CD4-positive, CD25-positive, alpha-beta regulatory T cell (primary cell): ENCODE measurements around the gene MAPK6. TPM values are rescaled to one million over a fixed set of nuclear protein-coding genes. Genes with fewer than 3 reads are reported as not detected.

Source experiments
- ATAC-seq, 2 donors: fragments of 150-1000 bp; cut with Tn5 transposase; one replicate each; pipeline ENCODE4 v1.10.0; 2021; ENCODE audit warnings: low read depth in 2 of 2, moderate number of reproducible peaks in 2 of 2, moderate library complexity in 1 of 2
- DNase-seq, 3 donors: peaks; one replicate each; pipeline versions ENCODE4 v3.0.0 to v3.0.0-alpha.2; 2012 to 2022; ENCODE audit warnings: mixed read lengths in 1 of 3
- H3K27ac ChIP-seq: one replicate; pipeline ENCODE4 v1.7.0; 2013; ENCODE audit warnings: mild to moderate bottlenecking, low read length; ENCODE audit not compliant: insufficient read depth, poor library complexity, severe bottlenecking
- H3K27me3 ChIP-seq: one replicate; pipeline ENCODE4 v1.7.0; 2013; ENCODE audit warnings: low read length; ENCODE audit not compliant: control insufficient read depth, insufficient read depth
- H3K36me3 ChIP-seq: one replicate; pipeline ENCODE4 v1.7.0; 2013; ENCODE audit warnings: mild to moderate bottlenecking, low read length, moderate library complexity; ENCODE audit not compliant: control insufficient read depth, insufficient read depth
- H3K4me1 ChIP-seq: 2 replicates; pipeline ENCODE4 v1.7.0; 2013; ENCODE audit warnings: mild to moderate bottlenecking, low read length; ENCODE audit not compliant: insufficient read depth, control insufficient read depth, poor library complexity, severe bottlenecking
- H3K4me3 ChIP-seq: one replicate; pipeline ENCODE4 v1.7.0; 2013; ENCODE audit warnings: low read depth, mild to moderate bottlenecking, low read length, moderate library complexity
- H3K9me3 ChIP-seq, 2 experiments: 1 replicate in 1 of 2; 2 replicates in 1 of 2; pipeline ENCODE4 v1.7.0; 2013; ENCODE audit warnings: low read length in 2 of 2, mild to moderate bottlenecking in 1 of 2, moderate library complexity in 1 of 2; ENCODE audit not compliant: control insufficient read depth in 2 of 2
- H3K27ac Mint-ChIP-seq, 3 donors: one replicate each; pipeline ENCODE4 v1.8.0; 2020 to 2022; ENCODE audit warnings: mild to moderate bottlenecking in 3 of 3, mixed read lengths in 3 of 3, moderate library complexity in 2 of 3
- H3K27me3 Mint-ChIP-seq: one replicate; pipeline ENCODE4 v1.8.0; 2022; ENCODE audit warnings: mild to moderate bottlenecking, mixed read lengths
- H3K36me3 Mint-ChIP-seq: one replicate; pipeline ENCODE4 v1.8.0; 2020; ENCODE audit warnings: mixed read lengths
- H3K4me1 Mint-ChIP-seq, 4 donors: one replicate each; pipeline ENCODE4 v1.8.0; 2020 to 2022; ENCODE audit warnings: mixed read lengths in 4 of 4, mild to moderate bottlenecking in 1 of 4
- H3K4me3 Mint-ChIP-seq, 4 donors: one replicate each; pipeline ENCODE4 v1.8.0; 2020 to 2022; ENCODE audit warnings: mild to moderate bottlenecking in 4 of 4, mixed read lengths in 4 of 4, moderate library complexity in 3 of 4
- H3K9me3 Mint-ChIP-seq, 7 donors: one replicate each; pipeline ENCODE4 v1.8.0; 2020 to 2022; ENCODE audit warnings: mixed read lengths in 7 of 7, mild to moderate bottlenecking in 3 of 7, moderate library complexity in 2 of 7
- polyA plus RNA-seq, 4 donors: library from polyadenylated mRNA; unstranded; fragments of 300-500 nt; fragmentation: Illumina TruSeq; gene quantifications; one replicate each; pipeline ENCODE4 v1.2.3, GENCODE V29; 2021
- total RNA-seq: library from RNA; stranded (reverse); gene quantifications from one replicate; pipeline ENCODE4 v1.2.3, GENCODE V29; 2022

Gene MAPK6
- total and polyA plus RNA-seq, 5 donors from 2014 or later = 8.2 to 49.4 (median 11.1) TPM

- Histone ChIP-seq H3K4me1 (peaks cover 10% of the 10 kb centered on the region), H3K9me3 (no peaks in the 10 kb centered on the region), H3K4me3 (no peak overlapping the region), H3K27me3 (no peaks in the 10 kb centered on the region), H3K27ac (no peak overlapping the region), H3K36me3 (peaks cover 20% of the 10 kb centered on the region)
- ATAC-seq (no peak), DNase-seq (no peak)
- no peak overlapping the region for H3K4me3 Mint-ChIP-seq
- peaks cover 20% of the 10 kb centered on the region for H3K36me3 Mint-ChIP-seq
- peak overlapping the region in 2 of 3 donors; percentile 66 to 82 for H3K27ac Mint-ChIP-seq
- H3K4me1 Mint-ChIP-seq = peaks cover 15 to 23% (median 16%) of the 10 kb centered on the region in 4 donors
- no peaks in the 10 kb centered on the region for H3K27me3 Mint-ChIP-seq
- H3K9me3 Mint-ChIP-seq = no peaks in the 10 kb centered on the region
Observed at GRCh38 chr15:52068004-52068615, 49.1 kb downstream of the MAPK6 start.

- peaks cover 8% of the 10 kb centered on the region for H3K36me3 ChIP-seq
- no peaks in the 10 kb centered on the region for H3K27me3 ChIP-seq
- no peak for ATAC-seq
- H3K4me1 ChIP-seq = peaks cover 10% of the 10 kb centered on the region
- Mint-ChIP-seq H3K27ac (no peak overlapping the region), H3K4me1 (peaks cover 15 to 23% (median 16%) of the 10 kb centered on the region in 4 donors), H3K4me3 (no peak overlapping the region), H3K27me3 (no peaks in the 10 kb centered on the region), H3K36me3 (peaks cover 6% of the 10 kb centered on the region), H3K9me3 (no peaks in the 10 kb centered on the region)
- no peak overlapping the region for H3K4me3 ChIP-seq
- no peak for DNase-seq
- H3K27ac ChIP-seq = no peak overlapping the region
- no peaks in the 10 kb centered on the region for H3K9me3 ChIP-seq
Observed at GRCh38 chr15:52069559-52069958, 50.5 kb downstream of the MAPK6 start.

GRCh38 chr15:52071570-52071969 lies 52.6 kb downstream of the MAPK6 start:
- Mint-ChIP-seq H3K36me3 (no peaks in the 10 kb centered on the region), H3K9me3 (no peaks in the 10 kb centered on the region), H3K27ac (no peak overlapping the region), H3K4me1 (peaks cover 12 to 20% (median 13%) of the 10 kb centered on the region in 4 donors), H3K27me3 (peaks cover 6% of the 10 kb centered on the region), H3K4me3 (no peak overlapping the region)
- H3K27ac ChIP-seq = no peak overlapping the region
- ATAC-seq = no peak
- H3K36me3 ChIP-seq = no peaks in the 10 kb centered on the region
- H3K4me1 ChIP-seq = peaks cover 10% of the 10 kb centered on the region
- no peaks in the 10 kb centered on the region for H3K9me3 ChIP-seq
- no peaks in the 10 kb centered on the region for H3K27me3 ChIP-seq
- no peak overlapping the region for H3K4me3 ChIP-seq
- no peak for DNase-seq

GRCh38 chr15:52076889-52077781 lies 58.1 kb downstream of the MAPK6 start:
- Mint-ChIP-seq H3K27me3 (peaks cover 6% of the 10 kb centered on the region), H3K36me3 (no peaks in the 10 kb centered on the region), H3K27ac (peak overlapping the region; percentile 10 to 76 (median 70)), H3K4me1 (peaks cover 0 to 8% (median 4%) of the 10 kb centered on the region in 4 donors), H3K9me3 (no peaks in the 10 kb centered on the region), H3K4me3 (no peak overlapping the region)
- H3K4me3 ChIP-seq = no peak overlapping the region
- no peak overlapping the region for H3K27ac ChIP-seq
- no peaks in the 10 kb centered on the region for H3K27me3 ChIP-seq
- H3K36me3 ChIP-seq = no peaks in the 10 kb centered on the region
- no peaks in the 10 kb centered on the region for H3K9me3 ChIP-seq
- DNase-seq (no peak), ATAC-seq (no peak)
- no peaks in the 10 kb centered on the region for H3K4me1 ChIP-seq

GRCh38 chr15:52078197-52078875 lies 59.3 kb downstream of the MAPK6 start:
- H3K9me3 Mint-ChIP-seq = no peaks in the 10 kb centered on the region
- Histone ChIP-seq H3K27me3 (no peaks in the 10 kb centered on the region), H3K36me3 (no peaks in the 10 kb centered on the region), H3K4me1 (no peaks in the 10 kb centered on the region), H3K9me3 (no peaks in the 10 kb centered on the region), H3K4me3 (no peak overlapping the region), H3K27ac (no peak overlapping the region)
- no peak overlapping the region for H3K4me3 Mint-ChIP-seq
- H3K36me3 Mint-ChIP-seq = no peaks in the 10 kb centered on the region
- no peak for DNase-seq
- H3K27ac Mint-ChIP-seq = peak overlapping the region in 1 of 3 donors; percentile 76
- no peak for ATAC-seq
- peaks cover 6% of the 10 kb centered on the region for H3K27me3 Mint-ChIP-seq
- H3K4me1 Mint-ChIP-seq = peaks cover 0 to 8% (median 4%) of the 10 kb centered on the region in 4 donors

GRCh38 chr15:52078876-52079700 lies 60.1 kb downstream of the MAPK6 start:
- Mint-ChIP-seq H3K36me3 (no peaks in the 10 kb centered on the region), H3K4me3 (no peak overlapping the region)

GRCh38 chr15:52080031-52080430 lies 61.0 kb downstream of the MAPK6 start:
- no peaks in the 10 kb centered on the region for H3K9me3 ChIP-seq
- DNase-seq (no peak), ATAC-seq (no peak)
- no peak overlapping the region for H3K27ac Mint-ChIP-seq
- H3K9me3 Mint-ChIP-seq = no peaks in the 10 kb centered on the region
- no peak overlapping the region for H3K4me3 Mint-ChIP-seq
- H3K36me3 ChIP-seq = no peaks in the 10 kb centered on the region
- no peaks in the 10 kb centered on the region for H3K36me3 Mint-ChIP-seq
- no peak overlapping the region for H3K27ac ChIP-seq
- H3K27me3 Mint-ChIP-seq = peaks cover 5% of the 10 kb centered on the region
- no peak overlapping the region for H3K4me3 ChIP-seq
- H3K4me1 Mint-ChIP-seq = peaks cover 0 to 8% (median 4%) of the 10 kb centered on the region in 4 donors
- no peaks in the 10 kb centered on the region for H3K27me3 ChIP-seq
- no peaks in the 10 kb centered on the region for H3K4me1 ChIP-seq

More at GRCh38 chr15:52078876-52079700, 60.1 kb downstream of the MAPK6 start:
- peak; percentile 71 to 81 (median 75) for DNase-seq
- peak; percentile 64 to 72 for ATAC-seq
- H3K4me1 Mint-ChIP-seq = peaks cover 0 to 8% (median 4%) of the 10 kb centered on the region in 4 donors
- H3K27ac ChIP-seq = no peak overlapping the region
- no peak overlapping the region for H3K4me3 ChIP-seq
- peak overlapping the region in 1 of 3 donors; percentile 27 for H3K27ac Mint-ChIP-seq
- H3K36me3 ChIP-seq = no peaks in the 10 kb centered on the region
- no peaks in the 10 kb centered on the region for H3K9me3 Mint-ChIP-seq
- H3K9me3 ChIP-seq = no peaks in the 10 kb centered on the region
- peaks cover 6% of the 10 kb centered on the region for H3K27me3 Mint-ChIP-seq
- no peaks in the 10 kb centered on the region for H3K27me3 ChIP-seq
- no peaks in the 10 kb centered on the region for H3K4me1 ChIP-seq
